NCI-H1694 treated with DMSO at 0.1 percent for 48 hours (cell line): ENCODE results near the gene ELFN1.

Experiments used
- DNase-seq: peaks from one replicate; lab custom pipeline; 2025; lab: John Stamatoyannopoulos, UW

ELFN1 gene

DNA sequence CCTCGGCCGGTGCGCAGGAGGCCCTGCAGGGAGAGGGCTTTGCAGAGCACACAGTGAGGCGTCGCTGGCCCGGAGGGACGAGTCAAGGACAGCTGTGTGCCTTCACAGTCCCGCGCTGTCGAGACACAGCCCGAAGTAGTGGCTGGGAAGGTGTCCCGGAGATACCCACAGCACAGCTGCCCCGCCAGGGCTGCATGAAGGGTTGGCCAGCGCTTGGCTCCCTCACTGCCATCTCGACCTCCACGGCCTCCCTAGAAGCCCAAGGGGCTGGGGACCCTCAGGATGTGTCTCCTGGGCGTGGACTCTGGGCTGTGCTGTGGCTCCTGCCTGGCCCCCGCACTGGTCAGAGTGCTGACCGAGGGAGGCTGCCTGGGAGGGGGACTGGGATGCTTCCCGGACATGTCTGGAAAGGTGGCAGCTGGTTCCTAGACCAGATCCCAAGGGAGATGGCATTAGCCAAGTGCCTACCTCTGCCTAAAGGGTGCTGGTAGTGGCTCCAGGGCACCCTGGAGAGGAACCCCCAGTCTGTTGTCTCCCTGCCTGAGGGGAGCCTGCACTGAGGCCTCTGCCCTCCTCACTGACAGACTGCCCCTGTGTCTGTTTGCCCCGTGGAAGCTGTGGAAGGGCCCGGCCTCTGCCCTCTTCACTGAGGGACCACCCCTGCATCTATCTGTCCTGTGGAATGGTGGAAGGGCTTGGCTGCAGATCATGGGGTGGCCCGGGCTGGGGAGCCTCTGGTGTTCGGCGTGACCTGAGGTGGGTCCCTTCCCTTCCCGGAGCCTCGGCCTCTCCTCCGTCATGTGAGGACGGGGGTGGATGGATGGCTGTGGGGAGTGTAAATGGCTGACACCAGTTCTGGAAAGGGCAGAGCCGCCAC, 5.8 kb downstream of the ELFN1 start:
- DNase-seq, result no peak

- DNase-seq, result no peak
Measured at GRCh38 chr7:1676550-1677078, 6.5 kb downstream of the ELFN1 start.

DNA sequence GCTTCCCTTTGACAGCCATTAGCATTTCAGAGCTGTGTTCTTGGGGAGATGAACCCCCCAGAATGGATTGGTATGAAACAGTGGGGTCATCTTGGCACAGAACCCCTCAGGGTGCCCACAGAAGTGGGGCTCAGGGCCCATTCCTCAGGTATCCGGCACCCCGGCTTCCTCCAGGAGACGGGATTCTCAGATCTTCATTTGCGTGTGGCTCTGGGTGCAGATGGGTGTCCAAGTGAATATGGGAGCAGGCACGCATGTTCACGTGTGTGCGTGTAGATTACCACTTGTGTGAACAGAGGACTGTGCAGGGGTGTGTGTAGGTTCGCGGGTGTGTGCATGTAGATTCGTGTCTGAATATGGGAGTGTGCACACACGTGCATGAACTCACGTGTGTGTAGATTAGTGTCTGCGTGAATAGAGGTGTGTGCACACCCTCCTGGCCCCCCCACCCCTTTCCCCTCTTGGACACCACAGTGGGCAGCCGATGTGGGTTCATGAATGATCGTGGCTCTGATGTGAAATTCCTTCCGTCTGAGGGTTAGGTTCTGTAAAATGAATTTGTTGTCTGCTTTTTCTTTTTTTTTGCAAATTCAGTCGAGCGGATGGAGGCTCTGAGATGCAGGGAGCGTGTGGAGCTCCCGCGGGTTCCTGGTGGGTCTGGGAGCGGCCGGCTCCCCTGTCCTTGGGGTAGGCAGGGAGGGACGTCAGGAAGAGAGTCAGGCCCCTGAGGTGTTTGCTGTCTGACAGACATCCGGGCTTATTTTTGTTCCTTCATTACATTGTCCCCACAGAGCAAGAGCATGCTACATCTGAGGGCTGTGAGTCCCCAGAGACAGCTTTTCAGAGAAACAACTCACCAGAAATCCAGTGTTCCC, 7.4 kb downstream of the ELFN1 start:
- DNase-seq, result no peak

- no peak for DNase-seq
Measured at GRCh38 chr7:1678081-1678543, 8.0 kb downstream of the ELFN1 start.

- no peak for DNase-seq
Measured at GRCh38 chr7:1678571-1679325, 8.7 kb downstream of the ELFN1 start.

DNA sequence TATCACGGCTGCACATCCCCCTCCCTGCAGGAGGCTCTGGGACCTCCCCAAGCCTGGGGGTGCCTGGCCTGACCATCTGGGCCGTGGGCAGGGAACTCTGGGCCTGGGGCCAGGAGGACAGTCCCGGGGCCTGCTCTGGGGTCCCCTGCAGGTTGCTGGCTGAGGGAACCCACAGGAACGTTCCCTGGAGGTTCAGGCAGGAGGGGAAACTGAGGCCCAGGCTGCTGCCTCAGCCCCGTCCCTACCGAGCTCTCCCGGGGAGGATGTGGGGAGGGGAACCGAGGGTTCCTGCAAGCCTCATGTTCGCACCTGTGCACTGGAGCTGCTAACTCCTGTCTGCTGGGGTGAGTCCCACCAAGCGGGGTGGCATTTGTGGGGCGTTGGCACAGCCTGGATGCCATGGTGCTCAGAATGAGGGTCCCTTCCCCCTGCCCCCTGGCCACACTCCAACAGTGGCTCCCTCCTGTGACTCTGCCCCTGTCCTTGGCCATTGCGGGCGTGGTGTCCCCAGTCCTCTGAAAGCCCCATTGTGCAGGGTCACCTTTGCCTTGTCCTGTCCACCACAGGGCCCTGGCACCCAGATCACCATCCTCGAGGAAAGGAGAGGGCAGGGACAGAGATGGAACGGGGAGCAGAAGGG, 9.4 kb downstream of the ELFN1 start:
- DNase-seq, result no peak

DNA sequence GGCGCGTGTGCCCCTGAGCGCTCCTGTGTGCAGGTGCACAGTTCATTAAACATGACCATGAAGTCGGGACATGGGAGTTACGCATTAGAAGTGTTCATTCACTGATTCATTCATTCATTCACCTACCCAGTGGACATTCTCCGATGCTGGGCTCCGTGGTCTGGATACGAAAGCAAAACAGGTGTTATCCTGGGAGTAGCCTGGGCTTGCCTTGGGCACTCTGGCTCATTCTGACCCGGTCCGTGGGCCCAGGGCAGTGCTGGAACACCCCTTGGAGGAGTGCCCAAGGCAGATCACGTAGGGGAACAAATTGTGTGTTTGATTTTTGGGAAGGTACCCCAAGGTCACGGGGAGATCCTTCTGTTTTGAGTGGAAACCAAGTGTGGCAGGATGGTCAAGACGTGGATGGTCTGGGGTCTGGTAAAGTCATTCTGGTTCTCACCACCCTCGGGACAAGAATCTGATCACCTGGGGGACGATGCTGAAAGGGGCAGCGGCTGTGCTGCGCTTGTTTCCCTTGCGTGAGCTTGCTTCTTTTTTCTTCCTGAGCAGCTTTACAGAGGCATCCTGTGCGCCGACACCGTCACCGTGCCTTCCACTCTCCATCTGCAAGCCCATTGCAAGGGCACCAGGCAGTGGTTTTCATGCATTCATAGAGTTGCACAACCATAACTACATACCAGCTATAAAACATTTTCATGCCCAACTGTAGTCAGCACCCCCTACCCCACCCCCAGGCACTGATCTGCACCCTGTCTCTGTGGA, 10.1 kb downstream of the ELFN1 start:
- no peak for DNase-seq

GRCh38 chr7:1681581-1681980, 11.5 kb downstream of the ELFN1 start:
- no peak for DNase-seq

DNA sequence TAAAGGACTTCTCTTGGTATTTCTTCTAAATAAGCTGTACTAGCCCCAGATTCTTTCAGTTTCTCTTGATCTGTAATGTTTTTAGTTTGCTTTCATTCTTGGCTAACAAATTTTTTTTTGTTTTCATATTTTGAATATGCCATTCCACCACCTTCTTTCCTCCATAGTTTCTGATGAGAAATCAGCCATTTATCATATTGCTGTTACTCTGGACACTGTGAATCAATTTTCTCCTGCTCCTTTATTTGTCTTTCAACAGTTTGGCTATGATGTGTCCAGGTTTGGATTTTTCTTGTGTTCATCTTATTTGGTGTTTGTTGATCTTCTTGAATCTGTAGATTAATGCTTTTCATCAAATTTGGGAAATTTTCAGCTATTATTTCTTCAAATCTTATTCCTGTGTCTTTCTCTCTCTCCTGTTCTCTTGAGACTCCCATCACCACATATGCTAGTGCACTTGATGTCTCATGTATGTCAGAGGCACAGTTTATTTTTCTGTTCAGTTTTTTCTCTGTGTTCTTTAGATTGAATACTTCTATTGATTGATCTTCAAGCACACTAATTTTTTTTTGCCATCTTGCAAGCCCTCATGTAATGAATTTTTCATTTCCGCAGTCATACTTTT, 15.0 kb downstream of the ELFN1 start:
- DNase-seq, result no peak

DNA sequence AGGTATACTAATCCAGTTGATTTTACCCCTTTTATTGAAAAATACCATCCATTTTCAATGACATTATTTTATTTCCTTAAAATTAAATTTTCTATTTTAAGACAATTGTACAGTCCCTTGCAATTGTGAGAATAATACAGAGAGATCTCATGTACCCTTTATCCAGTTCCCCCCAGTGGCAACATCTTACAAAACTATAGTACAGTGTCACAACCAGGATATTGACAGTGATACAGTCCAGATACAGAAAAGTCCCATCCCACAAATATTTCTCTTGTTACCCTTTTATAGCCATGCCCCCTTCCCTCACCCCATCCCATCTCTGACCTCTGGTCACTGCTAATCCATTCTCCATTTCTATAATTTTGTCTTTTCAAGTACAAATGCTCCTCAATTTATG, 18.5 kb downstream of the ELFN1 start:
- DNase-seq, result no peak

DNA sequence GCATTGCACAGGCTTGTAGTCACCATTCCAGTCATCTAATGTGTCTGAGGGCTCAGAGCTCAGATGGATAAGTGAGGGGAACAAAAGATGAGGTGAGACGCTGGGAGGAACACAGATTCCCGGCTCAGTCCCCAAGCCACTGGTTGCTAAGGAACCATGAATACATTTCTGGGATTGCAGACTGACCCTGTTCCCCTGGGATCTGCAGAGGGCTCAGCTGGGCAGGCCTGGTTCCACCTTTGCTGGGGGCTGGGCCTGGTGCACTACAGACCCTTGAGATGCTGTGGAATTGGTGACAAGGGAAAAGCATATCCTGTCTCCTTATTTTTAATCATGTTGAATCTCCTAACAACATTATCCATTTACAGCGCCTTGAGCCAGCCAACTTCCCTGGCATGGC, 19.2 kb downstream of the ELFN1 start:
- DNase-seq, result no peak

DNA sequence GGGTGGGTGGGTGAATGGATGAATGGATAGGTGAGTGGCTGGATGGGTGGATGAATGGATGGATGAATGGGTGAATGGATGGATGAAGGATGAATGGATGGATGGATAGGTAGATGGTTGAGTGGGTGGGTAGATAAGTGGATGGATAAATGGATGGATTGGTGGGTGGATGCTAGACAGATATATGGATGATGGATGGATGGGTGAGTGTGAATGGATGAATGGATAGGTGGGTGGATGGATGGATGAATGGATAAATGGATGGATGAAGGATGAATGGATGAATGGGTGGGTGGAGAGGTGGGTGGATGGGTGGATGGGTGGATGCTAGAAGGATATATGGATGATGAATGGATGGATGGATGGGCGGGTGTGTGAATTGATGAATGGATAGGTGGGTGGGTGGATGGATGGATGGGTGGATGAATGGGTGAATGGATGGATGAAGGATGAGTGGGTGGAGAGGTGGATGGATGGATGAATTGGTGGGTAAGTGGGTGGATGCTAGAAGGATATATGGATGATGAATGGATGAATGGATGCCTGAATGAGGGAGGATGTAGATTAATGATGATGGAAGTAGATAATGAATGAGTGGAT, 20.4 kb downstream of the ELFN1 start:
- DNase-seq, result no peak

- DNase-seq, result no peak
Measured at GRCh38 chr7:1691096-1691495, 21.0 kb downstream of the ELFN1 start.

DNA sequence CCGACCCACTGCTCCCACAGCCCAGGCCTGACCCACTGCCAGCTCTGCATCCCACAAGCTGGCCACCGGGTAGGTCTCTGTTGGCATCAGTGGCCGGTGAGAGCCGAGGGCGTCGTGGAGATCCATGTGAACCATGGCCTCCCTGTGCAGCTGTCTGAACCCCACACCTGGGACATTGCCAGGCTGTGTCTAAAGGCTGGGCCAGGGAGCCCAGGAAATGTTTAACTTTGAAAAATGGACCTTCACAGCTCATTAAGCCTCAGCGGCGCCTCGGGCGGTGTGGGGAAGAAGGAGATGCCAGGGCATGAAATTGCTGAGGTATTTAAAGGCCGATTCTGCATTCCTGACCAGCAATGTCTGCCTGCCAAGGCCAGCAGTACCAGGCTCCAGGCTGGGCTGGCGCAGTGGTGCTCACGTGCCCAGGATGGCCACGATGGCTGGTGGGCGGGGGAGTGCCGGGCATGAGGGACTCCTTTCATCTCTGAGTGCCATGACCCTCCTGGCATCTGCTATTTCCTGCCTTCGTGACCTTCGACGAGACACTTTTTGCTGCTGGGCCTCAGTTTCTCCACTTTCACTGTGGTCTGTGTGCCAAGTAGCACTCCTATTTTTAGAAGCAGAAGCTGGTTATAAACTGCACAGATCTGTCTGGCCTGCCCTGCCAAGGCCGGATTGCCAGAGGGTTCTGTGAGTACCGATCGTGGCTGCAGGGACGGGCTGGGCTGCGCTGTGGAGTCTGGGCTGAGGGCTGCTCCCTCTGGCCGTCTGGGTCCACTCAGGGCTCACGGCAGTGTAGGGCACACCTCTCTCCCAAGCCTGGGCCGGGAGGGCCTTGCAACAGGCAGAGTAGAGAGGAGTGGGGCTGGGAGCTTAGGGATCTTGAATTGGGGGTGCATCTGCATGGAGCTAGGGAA, 21.8 kb downstream of the ELFN1 start:
- no peak for DNase-seq

GRCh38 chr7:1692515-1693418, 22.7 kb downstream of the ELFN1 start:
- no peak for DNase-seq

DNA sequence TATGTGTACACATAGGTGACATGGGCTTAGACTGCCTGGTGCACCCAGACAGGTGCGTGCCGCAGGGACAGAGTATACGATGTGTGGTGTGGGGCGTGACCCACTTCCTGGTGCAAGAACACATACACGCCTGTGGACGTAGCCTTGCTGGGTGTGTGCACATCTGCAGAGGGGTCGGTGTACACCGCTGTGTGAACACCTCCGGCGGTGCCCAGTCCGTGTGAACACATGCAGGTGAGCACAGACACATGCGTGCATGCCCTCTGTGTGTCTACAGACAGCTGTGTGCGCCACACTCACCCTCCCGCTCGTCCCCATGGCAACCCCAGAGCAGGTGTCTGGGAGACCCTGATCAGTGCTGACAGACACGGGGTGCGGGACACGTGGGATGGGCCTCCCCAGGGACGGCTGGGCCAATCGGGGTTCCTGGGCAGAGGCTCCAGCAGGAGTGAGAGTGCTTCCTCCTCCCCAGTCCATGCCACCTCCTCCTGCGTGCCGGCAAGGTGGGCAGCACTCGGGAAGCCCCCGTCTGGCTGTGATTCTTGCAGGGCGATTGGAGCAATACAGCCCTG, 23.4 kb downstream of the ELFN1 start:
- no peak for DNase-seq

- DNase-seq, result no peak
Measured at GRCh38 chr7:1693991-1694524, 24.0 kb downstream of the ELFN1 start.
